HL-60/S4 treated with phorbol 12-myristate 13-acetate at 8.2 ng/mL for 4 days and 3 days (cell line): ENCODE data around the gene EFCAB6.

Experiments
- in situ Hi-C: fragments of 300-500 bp; cut with MboI; formaldehyde crosslinking; loops from 2 replicates; pipeline ENCODE4 v1.15.0; 2022; ENCODE audit warnings: low sequenced_read_pairs

EFCAB6 gene

GRCh38 chr22:43616645-43617044 is 195.5 kb downstream of the EFCAB6 start:
- in situ Hi-C loops = no loop called here

- in situ Hi-C loops = no loop called here
Measured at GRCh38 chr22:43600265-43600664, 211.8 kb downstream of the EFCAB6 start.

GRCh38 chr22:43592476-43592875 is 219.6 kb downstream of the EFCAB6 start:
- in situ Hi-C loops = no loop called here

- in situ Hi-C loops = no loop called here
Measured at GRCh38 chr22:43591380-43591779, 220.7 kb downstream of the EFCAB6 start.

- in situ Hi-C loops = no loop called here
Measured at GRCh38 chr22:43587574-43587973, 224.5 kb downstream of the EFCAB6 start.

GRCh38 chr22:43583501-43583900 is 228.6 kb downstream of the EFCAB6 start:
- in situ Hi-C loops = no loop called here

- in situ Hi-C loops = no loop called here
Measured at GRCh38 chr22:43582394-43582793, 229.7 kb downstream of the EFCAB6 start.

- in situ Hi-C loops = no loop called here
Measured at GRCh38 chr22:43580271-43580750, 231.8 kb downstream of the EFCAB6 start.

- in situ Hi-C loops = no loop called here
Measured at GRCh38 chr22:43574738-43575137, 237.4 kb downstream of the EFCAB6 start.

GRCh38 chr22:43572710-43573109 is 239.4 kb downstream of the EFCAB6 start:
- in situ Hi-C loops = no loop called here

- in situ Hi-C loops = no loop called here
Measured at GRCh38 chr22:43571181-43571580, 240.9 kb downstream of the EFCAB6 start.

GRCh38 chr22:43570531-43571165 is 241.5 kb downstream of the EFCAB6 start:
- in situ Hi-C loops = no loop called here

- in situ Hi-C loops = no loop called here
Measured at GRCh38 chr22:43569111-43569510, 243.0 kb downstream of the EFCAB6 start.

- in situ Hi-C loops = no loop called here
Measured at GRCh38 chr22:43567691-43568324, 244.3 kb downstream of the EFCAB6 start.

- in situ Hi-C loops = no loop called here
Measured at GRCh38 chr22:43566561-43567332, 245.4 kb downstream of the EFCAB6 start.

- in situ Hi-C loops = no loop called here
Measured at GRCh38 chr22:43566021-43566420, 246.1 kb downstream of the EFCAB6 start.

- in situ Hi-C loops = no loop called here
Measured at GRCh38 chr22:43564859-43565258, 247.2 kb downstream of the EFCAB6 start.

- in situ Hi-C loops = no loop called here
Measured at GRCh38 chr22:43563571-43563970, 248.5 kb downstream of the EFCAB6 start.

GRCh38 chr22:43562843-43563242 is 249.3 kb downstream of the EFCAB6 start:
- in situ Hi-C loops = no loop called here

GRCh38 chr22:43561415-43562178 is 250.5 kb downstream of the EFCAB6 start:
- in situ Hi-C loops = no loop called here

GRCh38 chr22:43560651-43561050 is 251.5 kb downstream of the EFCAB6 start:
- in situ Hi-C loops = no loop called here
